NCI-H2107 treated with DMSO at 0.1 percent for 48 hours (cell line): ENCODE measurements around the gene XPO1.

ENCODE experiments used
- DNase-seq: peaks from one replicate; lab custom pipeline; 2025; ENCODE audit not compliant: unreplicated experiment; lab: John Stamatoyannopoulos, UW

XPO1 gene

DNA sequence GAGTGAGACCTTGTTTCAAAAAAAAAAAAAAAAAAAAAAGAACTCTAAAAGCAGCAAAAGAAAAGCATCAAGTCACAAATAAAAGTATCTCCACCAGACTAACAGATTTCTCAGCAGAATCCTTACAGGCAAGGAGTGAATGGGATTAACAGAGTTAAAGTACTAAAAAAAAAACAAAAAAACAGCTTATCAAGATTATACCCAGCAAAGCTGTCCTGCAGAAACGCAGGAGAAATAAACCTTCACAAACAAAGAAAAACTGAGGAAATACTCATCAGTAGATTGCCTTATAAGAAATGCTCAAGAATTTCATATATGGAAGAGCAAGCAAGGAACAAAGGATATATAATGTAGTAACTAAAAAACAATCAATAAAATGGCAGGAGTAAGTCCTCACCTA is 102.9 kb downstream of the XPO1 start:
- DNase-seq: no peak

DNA sequence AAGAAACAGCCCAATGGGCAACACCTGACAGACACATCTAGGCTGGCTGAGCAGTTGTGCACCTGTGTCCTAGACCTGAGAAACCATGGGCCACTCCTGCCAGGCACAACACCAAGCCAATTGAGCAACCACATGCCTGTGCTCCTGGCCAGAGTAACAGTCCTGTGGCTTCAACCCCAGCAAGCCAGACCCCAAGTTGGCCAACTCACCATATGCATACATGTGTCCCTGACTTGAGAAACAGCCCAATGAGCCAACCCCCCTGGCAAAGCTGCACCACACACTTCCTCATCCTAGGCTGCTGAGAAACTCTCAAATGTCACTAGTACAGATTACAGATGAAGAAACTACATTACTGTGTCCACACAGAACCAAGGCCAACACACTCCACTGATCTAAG is 103.8 kb downstream of the XPO1 start:
- DNase-seq: no peak

DNA sequence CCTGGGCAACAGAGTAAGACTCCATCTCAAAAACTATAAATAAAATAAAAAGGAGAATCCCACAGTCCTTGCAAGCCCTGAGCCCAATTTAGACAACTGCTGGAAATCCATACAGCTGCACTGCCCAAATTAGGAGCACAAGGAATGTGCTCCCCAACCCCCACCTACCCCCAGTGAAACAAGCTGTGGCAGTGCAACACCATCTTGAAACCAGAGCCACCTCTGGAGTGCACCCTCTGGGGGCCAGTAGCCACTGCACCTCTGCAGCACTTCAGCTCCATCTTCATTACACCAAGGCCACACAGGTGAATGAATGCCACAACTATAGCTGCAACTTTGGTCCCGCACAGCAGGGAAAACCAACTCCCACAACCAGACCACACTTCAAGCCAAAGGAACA is 104.5 kb downstream of the XPO1 start:
- DNase-seq: no peak

DNA sequence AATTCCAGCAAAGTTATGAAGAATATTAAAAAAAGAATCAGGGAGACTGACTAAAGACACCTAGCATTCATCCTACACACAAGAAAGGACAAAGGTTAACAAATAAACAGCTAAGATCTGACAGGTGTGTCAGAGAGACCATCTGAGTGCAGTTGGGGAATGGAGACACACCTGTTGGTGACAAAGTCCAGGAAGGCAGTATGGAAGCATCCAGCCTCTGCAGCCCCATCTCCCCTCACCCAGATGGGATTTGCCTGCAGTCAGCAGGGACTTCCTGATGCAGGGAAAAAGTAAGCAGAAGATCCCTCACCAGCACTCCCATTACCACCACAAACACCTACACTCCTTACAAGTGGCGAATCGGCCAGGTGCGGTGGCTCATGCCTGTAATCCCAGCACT is 105.2 kb downstream of the XPO1 start:
- DNase-seq: no peak

DNA sequence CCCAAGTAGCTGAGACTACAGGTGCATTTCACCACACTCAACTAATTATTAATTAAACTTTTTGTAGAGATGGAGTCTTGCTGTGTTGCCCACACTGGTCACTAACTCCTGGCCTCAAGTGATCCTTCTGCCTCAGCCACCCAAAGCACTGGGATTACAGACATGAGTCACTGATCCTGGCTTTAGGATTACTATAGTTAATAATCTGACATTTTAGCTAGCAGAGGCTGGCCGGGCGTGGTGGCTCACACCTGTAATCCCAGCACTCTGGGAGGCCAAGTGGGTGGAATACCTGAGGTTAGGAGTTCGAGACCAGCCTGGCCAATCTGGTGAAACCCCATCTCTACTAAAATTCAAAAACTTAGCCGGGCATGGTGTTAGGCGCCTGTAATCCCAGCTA is 106.8 kb downstream of the XPO1 start:
- no peak for DNase-seq
